ENCODE measurements around the gene PGLYRP1. TPM values are rescaled to one million over a fixed set of nuclear protein-coding genes. Genes with fewer than 3 reads are reported as not detected.

PGLYRP1 gene
- 1 to 10 TPM; 1.1 to 1.3 TPM for total RNA-seq
- 10 to 100 TPM in 1 of 2 donors, 1 to 10 TPM in 1; 1.0 to 21.7 TPM for polyA plus RNA-seq
- long read RNA-seq, donor 1, result 0 reads
- long read RNA-seq, donor 2, result 0 reads
- long read RNA-seq, donor 3, result 0 reads
- long read RNA-seq, donor 4, result 0 reads
- long read RNA-seq, donor 5, result 0 reads

- 24 to 30% methylated on average over 46 to 47 of the region's 47 CpGs for WGBS, 2 donors
- Histone ChIP-seq H3K36me3 (ENCODE audit: control insufficient read depth in 4 of 4, insufficient read depth in 4 of 4, low read length in 4 of 4) (no peaks in the 10 kb centered on the region), H3K27ac (ENCODE audit: low read depth in 1 of 2, low read length in 1 of 2) (no peak within 1 kb of the TSS), H3K9ac (ENCODE audit: insufficient read depth in 1 of 2, low read length in 2 of 2) (no peak within 1 kb of the TSS), H3K27me3 (ENCODE audit: control insufficient read depth in 3 of 3, insufficient read depth in 3 of 3, low read length in 2 of 3) (peaks cover 0 to 15% (median 7%) of the 10 kb centered on the region in 3 donors), H3K9me3 (ENCODE audit: control insufficient read depth in 4 of 4, insufficient read depth in 3 of 4, low read length in 3 of 4) (peaks cover 0 to 2% (median 0%) of the 10 kb centered on the region in 4 donors), H3K4me3 (no peak within 1 kb of the TSS), H3K4me1 (ENCODE audit: control insufficient read depth in 5 of 5, insufficient read depth in 5 of 5, low read length in 5 of 5) (no peaks in the 10 kb centered on the region)
- DNase-seq (no peak), ATAC-seq (ENCODE audit: insufficient read depth, low FRiP score) (no peak)
- TF ChIP-seq CTCF (IDR thresholded peaks at IDR 0.05; ENCODE audit: control extremely low read depth, extremely low read depth), result no peak
These were observed at the start of gene PGLYRP1 for GRCh38 chr19:46022431-46023310. Gene PGLYRP1, minus strand, starts transcription at chr19:46023053. Its CDS starts 32 bp downstream, at chr19:46023021.

- no peak overlapping the region for H3K4me3 ChIP-seq
- H3K36me3 ChIP-seq (ENCODE audit: control insufficient read depth in 4 of 4, insufficient read depth in 4 of 4, low read length in 4 of 4), result no peaks in the 10 kb centered on the region
- no peak for TF ChIP-seq CTCF (IDR thresholded peaks at IDR 0.05; ENCODE audit: control extremely low read depth, extremely low read depth)
- peaks cover 0 to 3% (median 0%) of the 10 kb centered on the region in 4 donors for H3K9me3 ChIP-seq (ENCODE audit: control insufficient read depth in 4 of 4, insufficient read depth in 3 of 4, low read length in 3 of 4)
- WGBS, 2 donors, result 36 to 68% methylated on average over 6 of the region's 6 CpGs
- no peak overlapping the region for H3K27ac ChIP-seq (ENCODE audit: low read depth in 1 of 2, low read length in 1 of 2)
- H3K4me1 ChIP-seq (ENCODE audit: control insufficient read depth in 5 of 5, insufficient read depth in 5 of 5, low read length in 5 of 5), result no peaks in the 10 kb centered on the region
- DNase-seq, result peak in 2 of 3 donors; percentile 22 to 28
- no peak overlapping the region for H3K9ac ChIP-seq (ENCODE audit: insufficient read depth in 1 of 2, low read length in 2 of 2)
- H3K27me3 ChIP-seq (ENCODE audit: control insufficient read depth in 3 of 3, insufficient read depth in 3 of 3, low read length in 2 of 3), result peaks cover 4 to 7% (median 7%) of the 10 kb centered on the region in 3 donors
- no peak for ATAC-seq (ENCODE audit: insufficient read depth, low FRiP score)
These were observed 47.0 kb upstream of the PGLYRP1 start for GRCh38 chr19:46069806-46070341.

- DNase-seq, result no peak
- no peak for ATAC-seq (ENCODE audit: insufficient read depth, low FRiP score)
These were observed 45.7 kb upstream of the PGLYRP1 start for GRCh38 chr19:46068345-46069258.

More at GRCh38 chr19:46068345-46069258, 45.7 kb upstream of the PGLYRP1 start:
- 59 to 73% methylated on average over 12 of the region's 12 CpGs for WGBS, 2 donors
- H3K36me3 ChIP-seq (ENCODE audit: control insufficient read depth in 4 of 4, insufficient read depth in 4 of 4, low read length in 4 of 4), result no peaks in the 10 kb centered on the region
- TF ChIP-seq CTCF (IDR thresholded peaks at IDR 0.05; ENCODE audit: control extremely low read depth, extremely low read depth), result no peak
- no peak overlapping the region for H3K27ac ChIP-seq (ENCODE audit: low read depth in 1 of 2, low read length in 1 of 2)
- H3K9ac ChIP-seq (ENCODE audit: insufficient read depth in 1 of 2, low read length in 2 of 2), result no peak overlapping the region
- H3K4me1 ChIP-seq (ENCODE audit: control insufficient read depth in 5 of 5, insufficient read depth in 5 of 5, low read length in 5 of 5), result no peaks in the 10 kb centered on the region
- peaks cover 3 to 7% (median 4%) of the 10 kb centered on the region in 3 donors for H3K27me3 ChIP-seq (ENCODE audit: control insufficient read depth in 3 of 3, insufficient read depth in 3 of 3, low read length in 2 of 3)
- peaks cover 0 to 3% (median 0%) of the 10 kb centered on the region in 4 donors for H3K9me3 ChIP-seq (ENCODE audit: control insufficient read depth in 4 of 4, insufficient read depth in 3 of 4, low read length in 3 of 4)
- H3K4me3 ChIP-seq, result no peak overlapping the region
